Effector CD4-positive, alpha-beta T cell (primary cell): Measurements from ENCODE around the gene WDR31.
"Not testable (repeated sequence)": the region's sequence is repeated elsewhere in the genome, so short reads cannot be mapped to it uniquely, and the experiment has no call there.

Source experiments
- DNase-seq: peaks from one replicate; pipeline ENCODE4 v3.0.0-alpha.2; 2020

WDR31 gene

DNA sequence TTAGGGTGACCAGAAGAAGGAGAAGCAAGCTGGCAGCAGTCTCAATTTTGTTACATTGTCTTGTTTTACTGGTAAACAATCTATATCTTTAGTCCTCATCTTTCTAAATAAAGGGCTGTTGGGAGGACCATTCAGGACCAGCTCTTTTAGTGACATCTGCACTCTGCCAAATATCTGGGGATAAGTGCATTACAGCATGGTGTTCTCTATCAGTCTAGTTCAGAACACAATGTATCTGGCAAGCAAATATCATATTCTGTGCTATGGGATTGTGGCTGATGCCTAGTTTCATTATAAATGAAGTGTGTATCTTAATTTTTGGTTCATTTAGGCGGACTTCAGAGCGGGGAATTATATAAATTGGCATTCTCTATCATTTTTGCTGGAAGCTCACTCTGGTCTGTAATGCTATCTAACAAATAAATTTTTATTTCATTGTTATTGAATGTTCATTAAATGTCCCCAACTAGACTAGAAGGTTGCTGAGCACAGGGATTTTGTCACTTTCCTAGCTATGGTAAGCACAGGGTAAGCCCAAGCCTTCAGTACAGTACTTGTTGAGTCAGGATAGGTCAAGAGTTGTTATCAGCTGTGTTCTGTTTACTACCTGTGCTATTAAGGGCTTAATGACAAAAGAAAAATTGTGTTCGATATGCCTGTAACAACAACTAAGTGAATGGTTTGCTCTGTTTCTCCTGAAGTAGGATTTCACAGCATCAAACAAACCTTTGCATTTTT is 11.9 kb downstream of the WDR31 start:
- no peak for DNase-seq

DNA sequence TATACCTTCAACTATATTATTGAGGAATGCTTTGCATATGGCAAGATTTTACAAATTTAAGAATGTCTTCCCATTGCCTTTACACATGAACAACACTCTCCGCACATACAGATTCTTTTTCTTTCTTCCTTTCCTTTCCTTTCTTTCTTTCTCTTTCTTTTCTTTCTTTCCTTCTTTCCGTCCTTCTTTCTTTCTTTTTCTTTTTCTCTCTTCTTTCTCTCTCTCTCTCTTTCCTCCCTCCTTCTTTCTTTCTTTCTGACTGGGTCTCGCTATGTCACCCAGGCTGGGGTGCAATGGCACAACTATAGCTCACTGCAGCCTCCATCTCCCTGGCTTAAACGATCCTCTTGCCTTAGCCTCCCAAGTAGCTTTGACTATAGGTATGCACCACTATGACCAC is 13.8 kb downstream of the WDR31 start:
- no peak for DNase-seq

DNA sequence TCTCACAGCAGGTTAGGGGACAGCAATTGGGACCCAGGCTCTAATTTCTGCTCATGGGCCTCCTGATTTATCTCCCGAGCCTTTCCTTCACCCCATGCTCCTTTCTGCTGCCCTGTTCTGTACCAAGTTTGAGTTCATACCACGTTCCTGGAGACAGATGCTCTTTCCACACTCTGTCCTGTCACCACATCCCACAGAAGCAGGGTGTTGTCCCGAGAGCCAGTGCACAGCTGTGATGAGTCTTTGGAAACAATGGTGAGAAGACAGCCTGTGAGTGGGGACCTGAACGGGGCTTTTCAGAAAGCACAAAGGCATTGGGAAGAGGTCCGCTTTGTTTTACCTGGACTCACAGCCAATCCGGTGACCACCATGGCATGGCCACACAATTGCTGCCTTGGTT is 17.4 kb downstream of the WDR31 start:
- no peak for DNase-seq

- DNase-seq = no peak
Measured at GRCh38 chr9:113320051-113320450, 20.0 kb downstream of the WDR31 start.

GRCh38 chr9:113319054-113319453 is 21.0 kb downstream of the WDR31 start:
- no peak for DNase-seq

- DNase-seq = no peak
Measured at GRCh38 chr9:113317777-113318176, 22.3 kb downstream of the WDR31 start.

GRCh38 chr9:113316030-113316429 is 24.0 kb downstream of the WDR31 start:
- DNase-seq = no peak

DNA sequence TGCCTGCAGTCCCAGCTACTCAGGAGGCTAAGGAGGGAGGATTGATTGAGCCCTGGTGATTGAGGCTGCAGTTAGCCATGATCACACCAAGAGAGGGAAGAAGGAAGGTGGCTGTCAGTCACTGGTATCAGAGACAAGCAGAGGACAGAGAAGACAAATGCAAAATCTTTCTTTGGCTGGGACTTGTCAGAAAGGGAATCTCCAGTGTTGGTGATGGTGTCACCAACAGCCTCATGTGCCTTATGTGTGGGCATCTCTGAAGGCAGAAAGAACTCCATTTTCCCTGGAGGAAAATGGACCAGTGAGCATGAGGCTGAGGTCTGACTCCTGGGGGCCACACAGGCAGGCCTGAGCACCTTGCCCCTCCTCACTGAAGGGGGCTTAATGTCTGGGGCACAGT is 24.8 kb downstream of the WDR31 start:
- no peak for DNase-seq

DNA sequence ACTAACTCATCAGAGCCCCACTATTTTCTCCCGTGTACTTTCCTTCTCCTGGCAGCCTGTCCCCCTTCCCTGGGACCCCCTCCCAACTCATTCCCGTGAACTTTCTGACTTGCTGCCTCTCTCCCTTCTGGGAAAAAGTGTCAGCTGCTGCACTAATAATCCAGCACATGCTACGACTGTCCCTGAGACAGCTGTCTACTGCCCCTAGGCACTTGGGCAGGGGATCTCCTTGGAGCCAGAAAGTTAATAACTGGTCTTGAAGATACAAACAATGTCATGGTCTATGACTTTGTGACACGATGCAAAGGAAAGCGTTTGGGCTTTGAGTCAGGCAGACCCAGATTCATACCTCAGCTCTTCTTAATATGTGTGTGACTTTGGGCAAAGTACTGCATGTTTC is 26.8 kb downstream of the WDR31 start:
- no peak for DNase-seq

DNA sequence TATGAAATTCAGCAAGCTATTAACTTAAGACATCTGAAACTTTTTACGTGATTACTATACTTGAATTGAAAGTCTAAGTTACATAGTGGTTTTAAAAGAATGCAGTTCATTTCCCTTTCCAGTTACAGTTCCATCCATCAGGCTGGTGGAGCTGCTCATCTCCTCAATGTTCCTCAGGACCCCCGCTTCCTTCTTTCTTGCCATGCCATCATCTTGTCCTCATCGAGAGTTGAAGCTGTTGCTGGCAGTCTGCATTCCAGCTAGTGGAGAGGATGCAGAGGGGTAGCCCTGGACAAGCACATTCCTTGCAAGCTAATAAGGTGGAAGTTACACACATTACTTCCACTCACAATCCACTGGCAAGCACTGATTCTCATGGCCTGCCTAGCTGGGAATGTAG is 28.1 kb downstream of the WDR31 start:
- no peak for DNase-seq

DNA sequence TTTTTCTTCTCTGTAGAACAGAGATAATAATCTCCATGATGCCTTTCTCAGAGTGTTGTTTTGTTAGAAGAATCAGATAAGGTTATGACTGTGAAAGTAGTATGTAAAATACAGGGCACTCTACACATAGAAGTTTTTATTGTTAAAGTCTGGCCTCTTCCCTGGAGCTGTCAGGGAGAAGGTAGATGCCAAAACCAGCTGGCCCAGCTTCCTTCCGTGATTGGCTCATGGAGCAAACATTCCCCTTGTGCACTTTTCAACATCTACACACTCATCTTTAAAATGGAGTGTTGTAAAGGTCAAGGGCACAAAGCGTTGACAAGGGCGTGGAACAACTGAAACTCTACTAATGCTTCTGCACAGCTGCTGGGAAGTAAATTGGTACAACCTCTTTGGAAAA is 29.5 kb downstream of the WDR31 start:
- no peak for DNase-seq

DNA sequence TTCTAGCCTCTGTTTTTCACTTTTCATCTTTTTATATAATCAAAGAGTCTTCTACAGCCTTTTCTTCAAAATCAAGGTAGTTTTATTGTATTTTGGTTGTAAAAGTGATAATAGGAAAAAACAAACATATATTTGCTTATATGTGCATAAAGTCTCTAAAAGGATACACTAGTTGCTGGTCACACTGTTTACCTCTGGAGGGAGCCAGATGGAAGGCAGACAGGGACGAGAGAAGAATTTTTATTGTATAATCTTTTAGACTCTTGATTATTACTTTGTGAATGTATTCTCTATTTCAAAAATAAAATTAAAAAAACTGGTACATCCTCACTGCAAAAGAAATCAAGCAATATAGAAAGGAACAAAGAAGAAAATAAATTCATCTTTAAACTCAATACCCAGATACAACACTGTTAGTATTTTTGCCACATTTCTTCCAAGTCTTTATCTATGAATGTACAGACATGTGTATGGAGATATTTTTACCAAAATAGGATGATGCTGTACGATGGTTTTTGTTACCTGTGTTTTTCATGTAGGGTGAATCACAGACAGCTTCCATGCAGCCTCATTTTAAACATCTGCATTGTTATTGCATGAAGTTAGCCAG is 30.8 kb downstream of the WDR31 start:
- DNase-seq = no peak

DNA sequence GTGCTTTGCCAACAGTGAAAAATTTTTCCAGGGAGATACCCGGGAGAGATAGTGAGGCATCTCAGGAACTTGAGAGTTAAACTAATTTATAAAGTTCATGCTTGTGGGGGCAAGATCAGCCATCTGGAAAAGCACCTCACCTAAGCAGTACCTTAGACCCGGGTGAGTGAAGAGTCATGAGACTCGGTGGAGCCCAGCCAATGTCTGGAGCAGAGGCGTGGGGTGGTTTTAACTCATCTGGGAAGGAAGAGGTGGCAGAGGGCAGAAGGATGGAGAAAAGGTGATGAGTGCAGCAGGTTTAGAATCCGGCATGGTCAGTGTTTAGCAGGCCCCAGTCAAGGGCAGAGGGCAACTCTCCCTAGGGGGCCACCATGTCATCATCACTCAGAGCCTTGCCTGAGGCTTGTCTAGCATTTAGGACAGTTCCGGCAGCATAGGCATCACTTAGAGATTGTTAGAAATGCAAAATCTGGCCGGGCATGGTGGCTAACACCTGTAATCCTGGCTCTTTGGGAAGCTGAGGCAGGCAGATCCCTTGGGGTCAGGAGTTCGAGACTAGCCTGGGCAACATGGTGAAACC is 32.6 kb downstream of the WDR31 start:
- no peak for DNase-seq

GRCh38 chr9:113306566-113306965 is 33.5 kb downstream of the WDR31 start:
- no peak for DNase-seq

DNA sequence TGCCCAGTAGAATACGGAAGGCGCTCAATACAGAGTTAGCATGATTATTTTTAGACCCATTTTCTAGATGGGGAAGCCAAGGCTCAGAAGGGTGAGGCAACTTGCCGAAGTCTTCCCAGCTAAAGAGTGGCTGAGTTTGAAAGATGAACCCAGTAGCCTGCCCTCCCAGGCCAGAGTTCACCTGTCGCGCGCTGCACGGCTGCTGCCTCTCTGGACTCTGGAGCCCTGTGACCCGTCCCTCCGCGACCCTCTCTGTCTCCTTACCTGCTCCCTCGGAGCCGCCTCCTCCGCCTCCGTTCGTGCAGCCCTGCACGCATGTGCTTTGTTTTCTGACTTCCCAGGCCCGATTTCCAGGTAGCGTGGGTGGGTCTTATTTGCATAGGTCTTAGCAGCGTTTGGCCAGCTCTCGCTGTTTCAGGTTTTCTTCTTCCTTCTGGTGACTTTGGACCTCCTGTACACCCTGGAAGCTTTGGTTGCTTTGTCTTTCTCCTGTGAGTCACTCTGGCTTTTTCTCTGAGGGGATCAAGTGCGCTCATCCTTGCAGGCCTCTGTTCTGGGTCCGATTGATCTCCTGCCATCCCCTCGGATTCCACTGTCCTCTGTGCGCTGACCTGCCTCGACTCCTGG is 37.2 kb downstream of the WDR31 start, which contains the start of gene RNF183:
Gene RNF183, minus strand, starts transcription at position 585 of the 627 bp plus-strand sequence. CDS start 5,192 bp downstream, outside the sequence.
- DNase-seq = no peak

DNA sequence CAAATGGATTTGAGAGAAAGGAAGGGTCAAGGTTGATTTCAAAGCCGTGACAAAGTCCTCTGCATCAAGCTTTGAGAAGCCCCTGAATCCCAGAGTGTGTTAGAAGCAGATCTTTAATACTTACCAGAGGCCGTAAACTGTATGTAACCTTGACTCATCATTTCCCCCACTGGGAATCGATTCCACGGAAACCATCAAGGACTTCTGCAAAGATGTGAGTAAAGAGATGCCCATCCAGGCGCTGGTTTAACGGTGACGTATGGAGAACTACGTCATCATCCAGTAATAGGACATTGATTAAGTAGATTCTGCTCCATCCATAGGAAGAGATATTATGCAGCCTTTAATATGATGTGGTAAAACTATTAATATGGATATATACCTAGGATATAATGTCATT is 38.5 kb downstream of the WDR31 start:
- no peak for DNase-seq

DNA sequence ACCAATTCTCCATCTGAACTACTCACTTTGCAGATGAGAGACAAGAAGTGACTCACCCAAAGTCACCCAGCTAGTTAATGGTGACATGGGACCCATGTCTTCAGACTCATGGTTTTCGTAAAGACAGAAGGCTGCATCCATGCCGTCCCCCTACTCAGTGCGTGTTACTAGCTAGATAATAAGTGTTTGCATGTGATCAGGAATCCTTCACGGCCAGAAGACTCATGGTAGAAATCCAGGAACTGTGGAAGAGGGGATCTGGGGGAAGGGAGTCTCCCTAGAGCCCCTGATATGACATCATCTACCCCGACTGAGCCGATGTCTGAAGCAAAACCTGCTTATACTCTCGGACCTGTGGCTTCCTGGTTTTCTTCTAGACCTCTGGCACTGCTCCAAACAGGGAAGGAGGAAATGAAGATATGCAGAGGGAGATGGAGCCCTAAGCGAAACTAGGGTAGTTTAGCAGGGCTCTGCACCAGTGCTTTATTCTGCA is 40.2 kb downstream of the WDR31 start:
- no peak for DNase-seq

GRCh38 chr9:113298924-113299770 is 40.9 kb downstream of the WDR31 start:
- DNase-seq = no peak

- DNase-seq = no peak
Measured at GRCh38 chr9:113298311-113298710, 41.8 kb downstream of the WDR31 start.

DNA sequence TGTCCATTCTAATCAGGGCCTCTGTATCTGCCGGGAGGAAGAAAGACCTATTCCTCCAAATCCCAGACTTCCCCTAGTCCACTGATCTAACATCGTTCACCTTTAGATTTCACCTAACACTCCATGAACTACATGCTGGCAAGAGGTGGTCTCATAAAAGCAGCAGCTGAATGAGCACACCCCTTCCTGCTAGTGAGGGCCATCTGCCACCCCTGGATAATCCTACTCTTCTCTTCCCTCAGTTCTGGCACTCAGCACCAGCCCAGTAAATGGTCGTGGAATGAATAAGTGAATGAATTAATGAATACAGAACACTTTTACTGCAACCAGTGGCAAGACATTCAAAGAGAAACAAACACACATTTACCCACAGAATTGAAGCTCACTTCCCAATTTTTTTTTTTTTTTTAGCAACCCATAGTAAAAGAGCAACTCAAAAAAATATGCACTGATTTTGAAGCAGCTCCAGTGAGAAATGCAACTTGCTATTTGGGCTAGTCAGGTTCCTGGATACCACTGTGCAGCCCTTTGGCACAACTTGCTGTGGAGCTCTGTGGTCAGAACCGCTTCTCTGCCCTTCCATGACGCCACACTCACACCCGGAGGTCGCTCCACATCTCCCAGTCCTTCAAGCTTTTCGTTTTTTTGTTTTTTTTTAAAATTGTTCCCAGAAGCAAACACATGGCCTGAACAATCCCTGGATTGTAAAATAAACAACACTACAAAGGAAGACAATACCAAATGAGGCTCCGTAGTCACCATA is 43.1 kb downstream of the WDR31 start:
- DNase-seq = no peak

DNA sequence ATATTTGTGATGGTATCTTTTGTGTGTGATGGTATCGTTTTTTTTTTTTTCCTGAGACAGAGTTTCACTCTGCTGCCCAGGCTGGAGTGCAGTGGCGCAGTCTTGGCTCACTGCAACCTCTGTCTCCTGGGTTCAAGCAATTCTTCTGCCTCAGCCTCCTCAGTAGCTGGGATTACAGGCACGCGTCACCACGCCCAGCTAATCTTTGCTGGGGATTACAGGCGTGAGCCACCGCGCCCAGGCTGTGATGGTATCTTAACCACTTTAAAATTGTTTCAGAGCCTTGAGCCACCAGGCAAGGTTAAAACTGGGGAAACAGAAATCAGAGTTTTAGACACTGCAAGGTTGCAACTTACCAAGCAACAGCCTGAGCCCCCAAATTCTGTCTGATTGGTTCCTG is 43.8 kb downstream of the WDR31 start:
- not testable (repeated sequence) for DNase-seq
